HepG2 (cell line): ENCODE measurements around the gene TTLL11. TPM values are rescaled to one million over a fixed set of nuclear protein-coding genes. Genes with fewer than 3 reads are reported as not detected.

ENCODE experiments used
- ATAC-seq: fragments of 200-7000 bp; cut with Tn5 transposase; 3 replicates; pipeline ENCODE4 v1.9.1; 2020; ENCODE audit warnings: mild to moderate bottlenecking, moderate library complexity
- BruUV-seq: library from RNA; stranded (reverse); fragments of 400-500 nt; replicated peaks from 2 replicates; lab custom pipeline; 2021; lab: Mats Ljungman, UMichigan
- CTCF ChIA-PET: fragments of 300-600 bp; formaldehyde crosslinking; extraction: SDS; loops from one replicate; lab custom pipeline; 2021; ENCODE audit warnings: low total read pairs, inconsistent platforms, low intra/inter-chr PET ratio; lab: Yijun Ruan, JAX
- POLR2A ChIA-PET: fragments of 350-600 bp; sonication (Branson Sonifier 250); formaldehyde crosslinking; loops from one replicate; lab custom pipeline; 2020; ENCODE audit warnings: antibody characterized with exemption, inconsistent platforms; lab: Yijun Ruan, JAX
- DNase-seq: peaks from one replicate; pipeline ENCODE4 v3.0.0-alpha.2; 2015; ENCODE audit warnings: low spot score
- FAIRE-seq: peaks from 3 replicates; lab custom pipeline; 2011; peaks lifted over from hg19 to GRCh38; lab: Jason Lieb, UNC
- H2AFZ ChIP-seq: one replicate; pipeline ENCODE4 v1.6.1; 2011; ENCODE audit warnings: low read length, inconsistent platforms
- H3K27ac ChIP-seq: fragments of 300-600 bp; 3 replicates; pipeline ENCODE4 v1.8.0; 2011; ENCODE audit warnings: mixed run types, mild to moderate bottlenecking, mixed read lengths, low read length, inconsistent platforms; ENCODE audit not compliant: insufficient read depth; ENCODE audit errors: extremely low read length
- H3K27me3 ChIP-seq, 2 experiments: fragments of 200-600 bp in 1 of 2; 2 replicates in 1 of 2; 3 replicates in 1 of 2; pipeline versions ENCODE4 v1.6.0 to v1.8.0; 2011; ENCODE audit warnings: low read length in 2 of 2, mild to moderate bottlenecking in 2 of 2, moderate library complexity in 2 of 2, inconsistent platforms in 1 of 2; ENCODE audit not compliant: insufficient read depth in 2 of 2, control insufficient read depth in 1 of 2
- H3K36me3 ChIP-seq, 2 experiments: fragments of 200-600 bp in 1 of 2; replicated peaks in 1 of 2; 2 replicates in 1 of 2; 3 replicates in 1 of 2; pipeline versions ENCODE4 v1.5.1 to v1.8.0; 2011; ENCODE audit warnings: low read length in 2 of 2, inconsistent platforms in 1 of 2; ENCODE audit not compliant: insufficient read depth in 2 of 2, control insufficient read depth in 1 of 2
- H3K4me1 ChIP-seq: 2 replicates; pipeline ENCODE4 v1.5.1; 2012; ENCODE audit warnings: low read length, inconsistent platforms; ENCODE audit not compliant: insufficient read depth
- H3K4me2 ChIP-seq: 2 replicates; pipeline ENCODE4 v1.6.0; 2011; ENCODE audit warnings: low read depth, low read length, inconsistent platforms
- H3K4me3 ChIP-seq, 3 experiments: fragments of 200-600 bp in 1 of 3; sonication (generic), shearing (Covaris generic) in 1 of 3; replicated peaks in 1 of 3; 2 replicates each; pipeline ENCODE4 v1.5.1; 2011 to 2016; ENCODE audit warnings: low read length in 3 of 3, inconsistent platforms in 2 of 3, low read depth in 2 of 3, mild to moderate bottlenecking in 2 of 3, control low read depth in 1 of 3, mixed read lengths in 1 of 3; ENCODE audit not compliant: insufficient read depth in 1 of 3
- H3K79me2 ChIP-seq: one replicate; pipeline ENCODE4 v1.6.1; 2011; ENCODE audit warnings: low read length, inconsistent platforms; ENCODE audit not compliant: insufficient read depth
- H3K9ac ChIP-seq: 2 replicates; pipeline ENCODE4 v1.6.0; 2011; ENCODE audit warnings: mild to moderate bottlenecking, low read depth, low read length, inconsistent platforms; ENCODE audit not compliant: insufficient read depth
- H3K9me3 ChIP-seq: 2 replicates; pipeline ENCODE4 v1.5.1; 2012; ENCODE audit warnings: mild to moderate bottlenecking, low read length
- H4K20me1 ChIP-seq: 2 replicates; pipeline ENCODE4 v1.6.0; 2011; ENCODE audit warnings: inconsistent platforms, mild to moderate bottlenecking, low read length, moderate library complexity; ENCODE audit not compliant: insufficient read depth
- MIER2 ChIP-seq: IDR thresholded peaks from 2 replicates; pipeline ENCODE4 v1.6.1; 2016; ENCODE audit warnings: missing biosample characterization, missing genetic modification reagents
- PRMT3 ChIP-seq: sonication (generic); formaldehyde crosslinking; IDR thresholded peaks from 2 replicates; pipeline ENCODE4 v1.8.1; 2022; ENCODE audit warnings: low read depth, mild to moderate bottlenecking, moderate library complexity, missing genetic modification reagents, borderline replicate concordance
- RFX1 ChIP-seq: fragments of 450-650 bp; IDR thresholded peaks from 2 replicates; pipeline ENCODE4 v1.6.1; 2017
- RFXAP ChIP-seq: sonication (generic); formaldehyde crosslinking; IDR thresholded peaks from 2 replicates; pipeline ENCODE4 v1.4.0; 2020; ENCODE audit warnings: missing genetic modification reagents, borderline replicate concordance
- ZBTB49 ChIP-seq: sonication (generic); formaldehyde crosslinking; IDR thresholded peaks from 2 replicates; pipeline ENCODE4 v1.4.0; 2020; ENCODE audit warnings: missing genetic modification reagents, borderline replicate concordance
- ZFP36L1 ChIP-seq: sonication (generic); formaldehyde crosslinking; IDR thresholded peaks from 2 replicates; pipeline ENCODE4 v1.8.0; 2022; ENCODE audit warnings: mild to moderate bottlenecking, missing genetic modification reagents, moderate library complexity
- ZNF44 ChIP-seq: sonication (generic); formaldehyde crosslinking; IDR thresholded peaks from 2 replicates; pipeline ENCODE4 v1.5.1; 2020; ENCODE audit warnings: mild to moderate bottlenecking, missing genetic modification reagents
- ZNF510 ChIP-seq: sonication (generic); formaldehyde crosslinking; IDR thresholded peaks from 2 replicates; pipeline ENCODE4 v1.4.0; 2020; ENCODE audit warnings: low read depth, mild to moderate bottlenecking, missing genetic modification reagents
- WGBS: methylation state at CpG from one replicate; pipeline ENCODE4 v1.1.6; 2017; ENCODE audit warnings: low lambda C conversion rate; 5-methylcytosine and 5-hydroxymethylcytosine counted together
- in situ Hi-C: cut with HindIII; loops from 2 replicates; pipeline ENCODE4 v1.10.0; 2017; ENCODE audit warnings: low pct_unique_long_range_greater_than_20kb; ENCODE audit not compliant: extremely low pct_ligation_motif_present
- intact Hi-C: fragments of 100-400 bp; cut with micrococcal nuclease; formaldehyde crosslinking; loops from one replicate; pipeline ENCODE4 v1.10.0; 2022; ENCODE audit not compliant: unreplicated experiment
- polyA plus RNA-seq, 8 experiments: library from polyadenylated mRNA; depleted of rRNA in 3 of 8; stranded (reverse) in 7 of 8; unstranded in 1 of 8; fragments of >200 nt; fragmentation: Illumina TruSeq in 4 of 8; extraction: Trizol in 4 of 8; gene quantifications; 2 replicates each; pipeline versions ENCODE4 v1.2.1 to v1.2.3, GENCODE V29; 2011 to 2016; ENCODE audit warnings: low read depth in 4 of 8, missing spikeins in 1 of 8, mixed read lengths in 1 of 8; ENCODE audit not compliant: insufficient read depth in 1 of 8
- total RNA-seq, 5 experiments: library from RNA; depleted of rRNA; stranded (reverse); fragments of >200 nt; fragmentation: Illumina TruSeq; extraction: Trizol; gene quantifications; 2 replicates each; pipeline ENCODE4 v1.2.3, GENCODE V29; 2016; ENCODE audit warnings: low read depth in 1 of 5

TTLL11 gene
- total and polyA plus RNA-seq, 2 of the 13 experiments (the other 11 are each of a cell fraction or from before 2014, with no cell fraction given), result 4.5 to 5.2 TPM

DNA sequence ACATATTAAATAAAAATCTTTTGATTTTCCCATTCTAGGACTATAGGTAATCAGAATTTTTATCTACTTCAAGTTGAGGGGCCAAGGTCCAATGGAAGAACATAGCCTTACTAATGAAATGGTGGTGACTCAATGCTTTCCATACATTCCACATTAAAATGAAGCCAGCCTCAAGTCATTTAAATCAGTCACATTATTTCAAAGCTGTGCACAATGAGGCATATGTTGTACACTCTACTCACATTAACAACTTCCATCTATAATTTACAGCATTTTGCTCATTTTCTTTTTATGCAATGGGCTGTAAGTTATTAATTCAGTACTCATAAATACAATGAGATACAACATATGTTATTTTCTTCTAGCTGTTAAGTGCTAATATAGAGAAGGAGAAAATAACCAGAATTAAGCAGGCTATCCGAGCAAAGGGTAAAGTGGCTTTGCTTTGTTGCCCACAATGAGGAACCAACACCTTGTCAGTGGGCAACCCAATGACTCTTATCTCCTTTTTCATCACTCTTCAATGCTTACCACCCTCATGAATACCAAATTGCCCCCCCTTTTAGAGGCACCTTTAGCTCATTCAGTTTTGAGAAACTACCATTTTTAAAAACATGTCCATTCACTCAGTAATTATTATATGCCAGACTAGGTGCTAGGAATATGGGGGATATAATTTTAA lies 52.4 kb downstream of the TTLL11 start:
- H4K20me1 ChIP-seq, result no peaks in the 10 kb centered on the region
- H2AFZ ChIP-seq, result no peak overlapping the region
- H3K9ac ChIP-seq, result no peak overlapping the region
- H3K4me3 ChIP-seq, result no peak overlapping the region
- peaks cover 13% of the 10 kb centered on the region for H3K4me1 ChIP-seq
- no peaks in the 10 kb centered on the region for H3K79me2 ChIP-seq
- ChIA-PET POLR2A (no interaction called here), CTCF (no interaction called here)
- no peaks in the 10 kb centered on the region for H3K9me3 ChIP-seq
- in situ Hi-C loops, result no loop called here
- FAIRE-seq, result no peak
- no TSS peak for BruUV-seq
- intact Hi-C loops, result no loop called here
- no peak for ATAC-seq
- no peaks in the 10 kb centered on the region for H3K27me3 ChIP-seq
- 28% methylated on average over 1 of the region's 1 CpG for WGBS
- no peaks in the 10 kb centered on the region for H3K36me3 ChIP-seq
- TF ChIP-seq RFXAP (CRISPR knock-in tag), result no peak
- TF ChIP-seq ZBTB49, result no peak
- no peak for TF ChIP-seq PRMT3 (CRISPR knock-in tag)
- TF ChIP-seq MIER2 (CRISPR knock-in tag), result no peak
- TF ChIP-seq ZNF510 (CRISPR knock-in tag), result no peak
- TF ChIP-seq ZNF44, result no peak
- TF ChIP-seq RFX1, result no peak
- TF ChIP-seq ZFP36L1 (CRISPR knock-in tag), result no peak
- no peak overlapping the region for H3K27ac ChIP-seq
- no peak for DNase-seq
- no peak overlapping the region for H3K4me2 ChIP-seq
